Measurements from ENCODE around the gene YWHAB.

- TF ChIP-seq CTCF (conservative IDR thresholded peaks at IDR 0.05): no peak
- no peak for TF ChIP-seq ZFX (IDR thresholded peaks at IDR 0.05)
Observed at GRCh38 chr20:44848254-44849015, 37.1 kb upstream of the YWHAB start.

Measured in C4-2B (cell line).